CD4-positive, alpha-beta T cell treated with Interleukin-1 beta for 1 hour (primary cell): Measurements from ENCODE around the gene RUNX3.
"Not testable (repeated sequence)": the region's sequence is repeated elsewhere in the genome, so short reads cannot be mapped to it uniquely, and the experiment has no call there.

ENCODE experiments used
- DNase-seq, 2 donors: peaks; one replicate each; pipeline ENCODE4 v3.0.0-alpha.2; 2020 to 2022

RUNX3 gene

GRCh38 chr1:24930260-24931145 is at the start of gene RUNX3:
TSS of gene RUNX3 (minus strand) at chr1:24930276. CDS start at chr1:24929868, 408 bp downstream.
- DNase-seq, result peak; percentile 95

DNA sequence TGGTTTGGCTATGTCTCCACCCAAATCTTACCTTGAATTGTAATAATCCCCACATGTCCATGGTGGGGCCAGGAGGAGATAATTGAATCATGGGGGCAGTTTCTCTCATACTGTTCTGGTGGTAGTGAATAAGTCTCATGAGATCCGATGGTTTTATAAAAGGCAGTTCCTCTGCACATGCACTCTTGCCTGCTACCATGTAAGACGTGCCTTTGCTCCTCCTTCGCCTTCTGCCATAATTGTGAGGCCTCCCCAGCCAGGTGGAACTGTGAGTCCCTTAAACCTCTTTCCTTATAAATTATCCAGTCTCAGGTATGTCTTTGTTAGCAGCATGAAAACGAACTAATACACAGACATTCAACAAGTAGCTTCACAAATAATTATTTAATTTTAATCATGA is 49.2 kb upstream of the RUNX3 start:
- not testable (repeated sequence) for DNase-seq

DNA sequence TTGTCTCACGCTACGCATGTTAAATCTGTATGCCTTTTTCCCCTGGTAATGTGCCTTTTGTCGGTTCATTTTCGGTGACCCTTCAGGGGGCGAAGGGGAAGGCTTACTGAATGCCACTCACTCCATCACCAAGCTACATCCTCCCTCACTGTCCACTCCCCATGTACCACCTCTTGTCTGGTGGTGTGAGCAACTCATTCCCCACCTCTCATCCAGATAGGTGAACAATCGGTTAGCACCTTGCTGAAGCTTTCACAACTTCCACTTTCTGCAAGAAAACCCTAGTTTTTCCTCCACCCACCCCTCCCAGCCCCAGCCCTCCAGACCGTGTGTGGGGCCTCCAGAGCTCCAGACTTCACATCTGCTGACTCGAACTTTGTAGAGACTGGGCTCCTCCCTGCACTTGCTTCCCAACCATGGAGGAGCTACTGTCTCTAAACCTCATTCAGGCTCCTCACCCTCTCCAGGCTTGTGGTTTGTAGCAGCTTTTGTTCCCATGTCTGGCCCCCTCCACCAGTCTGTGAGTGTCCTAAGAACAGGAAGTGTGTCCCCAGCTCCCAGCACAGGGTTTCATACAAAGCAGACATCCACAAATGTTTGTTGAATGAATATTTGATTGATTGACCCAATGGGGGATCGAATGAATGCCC is 48.4 kb upstream of the RUNX3 start:
- DNase-seq, result no peak

- no peak for DNase-seq
These were observed 45.3 kb upstream of the RUNX3 start for GRCh38 chr1:24975391-24975790.

DNA sequence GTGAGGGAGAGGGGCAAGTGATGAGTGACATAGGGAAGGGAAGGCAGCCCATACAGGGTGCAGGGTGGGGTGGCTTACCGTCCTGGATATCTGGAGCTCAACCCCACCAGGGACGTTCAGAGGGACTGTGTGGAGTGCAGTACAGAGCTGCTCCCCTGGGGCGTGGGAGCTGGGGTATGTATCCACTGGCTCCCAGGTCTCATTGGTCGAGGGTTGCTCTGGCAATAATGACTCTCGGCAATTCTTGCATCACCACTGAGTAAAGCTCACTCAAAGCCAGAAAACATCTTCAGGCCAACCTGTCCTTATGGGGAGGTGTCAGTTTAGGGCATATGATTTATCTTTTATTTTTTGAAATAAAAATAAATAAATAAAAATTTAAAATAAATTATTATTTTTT is 43.2 kb upstream of the RUNX3 start:
- DNase-seq, result no peak

DNA sequence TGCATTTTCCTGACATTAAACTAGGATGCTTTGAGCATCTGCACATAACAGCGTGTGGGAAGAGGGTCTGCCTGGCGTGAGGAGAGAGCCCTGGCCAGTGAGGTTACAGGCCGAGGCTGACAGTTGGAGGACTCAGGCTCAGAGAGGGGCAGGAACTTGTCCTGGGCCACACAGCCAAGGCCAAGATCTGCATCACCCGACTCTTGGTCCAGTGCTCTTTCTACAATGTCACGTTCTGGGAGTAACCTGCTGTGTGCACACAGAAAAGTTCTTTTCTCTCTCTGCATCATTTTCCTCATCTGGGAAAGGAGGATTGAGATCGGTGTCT is 42.8 kb upstream of the RUNX3 start:
- DNase-seq, result no peak

DNA sequence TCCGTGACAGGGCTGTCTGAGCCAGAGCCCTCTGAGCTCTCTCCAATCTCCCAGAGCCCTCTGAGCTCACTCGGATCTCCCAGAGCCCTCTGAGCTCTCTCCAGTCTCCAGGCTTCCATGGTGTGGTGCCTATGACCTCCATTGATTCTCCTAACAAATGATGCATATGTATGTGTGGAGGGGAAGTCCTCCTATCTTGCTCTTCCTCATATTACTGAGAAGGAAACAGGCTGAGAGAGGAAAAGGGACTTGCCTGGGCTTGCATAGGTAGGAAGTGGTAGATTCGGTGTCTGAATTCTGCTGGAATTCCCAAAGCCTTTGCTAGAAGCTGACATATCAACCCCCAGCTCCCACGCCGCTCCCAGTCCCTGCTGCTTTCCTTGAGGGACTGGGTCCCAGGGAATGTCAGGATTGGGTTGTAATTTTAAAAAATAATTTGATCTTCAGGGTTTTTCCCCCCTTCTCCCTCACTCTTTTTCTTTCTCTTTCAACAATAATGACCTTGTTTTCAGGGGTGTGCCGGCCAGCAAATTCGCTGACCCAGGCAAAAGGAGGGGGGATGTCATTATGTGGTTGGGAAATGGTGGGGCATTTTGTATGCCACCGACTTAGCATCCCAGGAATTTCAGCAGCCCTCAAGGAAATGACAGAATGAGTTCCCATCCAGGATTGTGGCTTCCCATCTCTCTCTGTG is 42.3 kb upstream of the RUNX3 start:
- DNase-seq, result no peak

GRCh38 chr1:24970926-24971875 is 41.1 kb upstream of the RUNX3 start:
- no peak for DNase-seq

- no peak for DNase-seq
These were observed 40.3 kb upstream of the RUNX3 start for GRCh38 chr1:24970399-24970753.

- no peak for DNase-seq
These were observed 39.7 kb upstream of the RUNX3 start for GRCh38 chr1:24969596-24970398.

- DNase-seq, result no peak
These were observed 39.0 kb upstream of the RUNX3 start for GRCh38 chr1:24968941-24969585.

- no peak for DNase-seq
These were observed 37.9 kb upstream of the RUNX3 start for GRCh38 chr1:24967962-24968361.

- DNase-seq, result no peak
These were observed 37.5 kb upstream of the RUNX3 start for GRCh38 chr1:24967555-24967954.

DNA sequence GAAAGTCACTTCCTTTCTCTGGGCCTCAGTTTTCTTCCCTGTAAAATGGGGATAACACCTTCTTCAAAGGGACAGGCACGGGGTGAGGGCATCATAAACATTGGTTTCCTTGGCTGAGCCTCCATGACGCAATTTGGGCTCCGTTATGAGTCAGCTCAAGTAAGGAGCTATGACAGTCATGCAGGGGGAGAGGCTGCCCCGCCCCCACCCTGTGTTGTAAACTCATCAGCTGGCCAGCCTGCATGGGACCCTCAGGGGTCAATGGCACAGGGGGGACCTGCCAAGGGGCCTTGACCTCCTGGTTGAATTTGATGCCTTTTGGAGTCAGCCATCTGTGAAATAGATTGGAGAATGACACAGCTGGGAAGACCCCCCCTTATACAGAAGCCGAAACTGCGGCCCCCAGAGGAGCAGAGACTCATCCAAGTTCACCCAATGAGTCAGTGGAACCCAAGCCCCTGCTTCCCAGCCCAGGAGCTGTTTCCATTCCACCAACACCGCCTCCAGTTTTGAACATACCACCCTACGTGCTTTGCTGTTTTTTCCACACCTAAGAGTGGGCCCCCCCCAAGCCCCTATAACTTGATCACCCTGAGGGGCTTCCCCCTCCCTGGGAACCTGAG is 36.8 kb upstream of the RUNX3 start:
- peak; percentile 55 to 74 for DNase-seq

GRCh38 chr1:24966121-24966723 is 36.1 kb upstream of the RUNX3 start:
- peak in 1 of 2 donors; percentile 19 for DNase-seq

- DNase-seq, result no peak
These were observed 35.5 kb upstream of the RUNX3 start for GRCh38 chr1:24965571-24965930.

GRCh38 chr1:24964811-24965570 is 34.9 kb upstream of the RUNX3 start:
- DNase-seq, result peak; percentile 94

GRCh38 chr1:24963943-24964693 is 34.0 kb upstream of the RUNX3 start:
- DNase-seq, result no peak
